Colonic mucosa (tissue), 4 donors: Measurements from ENCODE around the gene TMEM150B. TPM values are rescaled to one million over a fixed set of nuclear protein-coding genes. Genes with fewer than 3 reads are reported as not detected.

Experiments
- DNase-seq: peaks from one replicate; pipeline ENCODE4 v3.0.0-alpha.2; 2020
- H3K27ac ChIP-seq: fragments of 200-600 bp; one replicate; pipeline ENCODE4 v1.8.0; 2021
- H3K27me3 ChIP-seq: fragments of 200-600 bp; one replicate; pipeline ENCODE4 v1.8.0; 2021
- H3K36me3 ChIP-seq: fragments of 200-600 bp; one replicate; pipeline ENCODE4 v1.8.0; 2021
- H3K4me1 ChIP-seq: fragments of 200-600 bp; one replicate; pipeline ENCODE4 v1.8.0; 2021; ENCODE audit warnings: mild to moderate bottlenecking
- H3K4me3 ChIP-seq: fragments of 200-600 bp; one replicate; pipeline ENCODE4 v1.8.0; 2021
- H3K9ac ChIP-seq, 2 donors: one replicate each; pipeline ENCODE4 v1.7.0; 2013; ENCODE audit warnings: control low read depth in 2 of 2, low read depth in 2 of 2, low read length in 2 of 2
- H3K9me3 ChIP-seq: fragments of 200-600 bp; one replicate; pipeline ENCODE4 v1.8.0; 2021
- intact Hi-C: fragments of 100-400 bp; cut with DNase I; formaldehyde crosslinking; loops from one replicate; pipeline ENCODE4 v1.14.1; 2022
- total RNA-seq, 2 donors: library from RNA; stranded (reverse); fragmentation: NEBNext Ultra II Directional in 1 of 2; extraction: Animal tissue kit (Norgen Biotek cat#: 25700) in 1 of 2; gene quantifications; one replicate each; pipeline ENCODE4 v1.2.1, GENCODE V29; 2021
- TF ChIP-seq, protein P1 (sequence below): fragments of 200-600 bp; IDR thresholded peaks from one replicate; pipeline ENCODE4 v1.8.0; 2022; ENCODE audit warnings: antibody characterized with exemption, mild to moderate bottlenecking
- donor health status: healthy.
- donor health status: DM: no; HTN: no; CAD: no.
- donor health status: DM: no; HTN: no; CAD: no.

The TMEM150B gene
- total RNA-seq, 2 donors from 2014 or later, result 9.7 to 47.2 TPM

DNA sequence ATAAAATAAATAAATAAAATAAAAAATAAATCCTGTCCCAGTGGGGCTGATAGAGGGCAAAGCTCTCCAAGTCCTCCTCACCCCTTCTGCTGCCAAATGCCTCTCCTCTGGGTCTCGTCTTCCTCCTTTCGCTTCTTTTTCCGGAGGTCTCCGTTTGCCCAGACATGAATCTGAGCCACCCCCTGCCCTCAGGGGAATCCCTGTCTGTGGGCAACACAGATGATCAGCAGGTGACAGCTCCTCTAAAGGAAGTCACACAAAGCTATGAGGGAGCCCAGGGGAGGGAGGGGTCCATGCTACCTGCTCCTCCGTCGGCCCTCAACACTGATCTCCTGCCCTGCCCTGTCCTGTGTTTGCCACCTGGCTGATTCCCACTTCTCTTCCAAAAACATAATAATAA lies 479 bp downstream of the TMEM150B start:
- Histone ChIP-seq H3K27me3 (no peaks in the 10 kb centered on the region), H3K4me3 (no peak overlapping the region), H3K27ac (no peak overlapping the region), H3K36me3 (no peaks in the 10 kb centered on the region), H3K9me3 (no peaks in the 10 kb centered on the region), H3K9ac (no peak overlapping the region), H3K4me1 (no peaks in the 10 kb centered on the region)
- no peak for DNase-seq
- TF ChIP-seq, protein P1, sequence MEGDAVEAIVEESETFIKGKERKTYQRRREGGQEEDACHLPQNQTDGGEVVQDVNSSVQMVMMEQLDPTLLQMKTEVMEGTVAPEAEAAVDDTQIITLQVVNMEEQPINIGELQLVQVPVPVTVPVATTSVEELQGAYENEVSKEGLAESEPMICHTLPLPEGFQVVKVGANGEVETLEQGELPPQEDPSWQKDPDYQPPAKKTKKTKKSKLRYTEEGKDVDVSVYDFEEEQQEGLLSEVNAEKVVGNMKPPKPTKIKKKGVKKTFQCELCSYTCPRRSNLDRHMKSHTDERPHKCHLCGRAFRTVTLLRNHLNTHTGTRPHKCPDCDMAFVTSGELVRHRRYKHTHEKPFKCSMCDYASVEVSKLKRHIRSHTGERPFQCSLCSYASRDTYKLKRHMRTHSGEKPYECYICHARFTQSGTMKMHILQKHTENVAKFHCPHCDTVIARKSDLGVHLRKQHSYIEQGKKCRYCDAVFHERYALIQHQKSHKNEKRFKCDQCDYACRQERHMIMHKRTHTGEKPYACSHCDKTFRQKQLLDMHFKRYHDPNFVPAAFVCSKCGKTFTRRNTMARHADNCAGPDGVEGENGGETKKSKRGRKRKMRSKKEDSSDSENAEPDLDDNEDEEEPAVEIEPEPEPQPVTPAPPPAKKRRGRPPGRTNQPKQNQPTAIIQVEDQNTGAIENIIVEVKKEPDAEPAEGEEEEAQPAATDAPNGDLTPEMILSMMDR, result no peak
- intact Hi-C loops, result no loop called here

DNA sequence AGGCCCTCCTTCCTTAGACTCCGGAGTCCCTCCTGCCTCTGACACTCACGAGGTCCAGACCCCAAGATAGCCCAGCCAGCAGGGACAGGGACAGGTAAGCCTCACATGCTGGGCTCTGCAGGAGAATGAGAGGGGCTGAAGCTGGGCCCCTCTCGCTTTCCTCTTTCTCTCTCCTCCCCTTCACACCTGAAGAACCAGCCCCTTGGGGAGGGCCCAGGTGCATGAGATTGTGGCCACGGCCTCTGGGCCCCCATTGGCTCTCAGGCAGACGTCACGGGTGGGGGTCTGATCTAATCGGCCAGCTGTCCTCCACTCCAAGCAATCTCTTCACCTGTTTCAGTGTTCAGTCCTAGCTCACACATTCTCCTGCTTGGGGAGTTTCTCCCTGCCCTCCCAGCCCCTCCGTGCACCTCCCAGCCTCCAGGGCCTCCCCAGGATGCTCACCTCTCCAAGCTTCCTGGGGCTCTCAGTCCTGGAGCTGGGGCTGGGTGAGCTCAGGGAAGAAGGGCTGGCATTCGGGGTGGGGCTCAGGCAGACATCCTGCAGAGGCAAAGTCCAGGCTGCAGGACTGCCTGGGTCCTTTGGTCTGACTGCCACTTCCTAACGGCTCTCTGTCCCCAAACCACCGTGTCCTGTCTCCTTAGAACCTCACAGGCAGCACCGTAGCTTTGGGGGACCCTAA lies 2.8 kb downstream of the TMEM150B start:
- no peaks in the 10 kb centered on the region for H3K4me1 ChIP-seq

DNA sequence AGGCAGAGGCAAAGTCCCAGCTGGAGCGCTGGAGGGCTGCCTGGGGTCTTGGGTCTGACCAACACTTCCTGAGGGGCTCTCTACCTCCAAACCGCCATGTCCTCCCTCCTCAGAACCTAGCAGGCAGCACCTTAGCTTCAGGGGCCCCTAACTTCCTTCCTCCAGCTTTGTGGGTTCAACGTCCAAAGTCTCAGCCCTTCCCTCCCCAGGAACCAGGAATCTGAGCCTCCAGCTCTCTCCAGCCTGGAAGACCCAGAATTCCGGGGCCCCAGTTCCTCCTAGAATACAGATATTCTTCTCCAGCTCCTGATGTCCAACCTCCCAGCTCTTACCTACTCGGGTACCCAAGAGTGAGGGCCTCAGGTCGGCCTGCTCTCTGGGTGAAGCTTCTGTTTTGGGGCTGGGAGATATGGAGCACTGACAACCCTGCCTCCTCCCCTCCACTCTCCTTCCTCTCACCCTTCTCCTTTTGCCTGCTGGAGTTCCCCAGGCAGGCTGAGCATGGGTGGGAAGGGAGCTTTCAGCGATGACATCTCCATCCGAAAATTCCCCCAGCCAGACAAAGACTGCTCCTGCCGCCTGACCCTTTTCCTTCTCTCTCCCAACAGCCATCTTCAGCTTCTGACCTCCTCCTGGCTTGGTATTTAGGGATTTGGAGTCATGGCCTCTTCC lies 3.5 kb downstream of the TMEM150B start:
- no peaks in the 10 kb centered on the region for H3K4me1 ChIP-seq
- DNase-seq, result peak; percentile 41
- H3K9ac ChIP-seq, result peak overlapping the region; percentile 39 to 50
- no peaks in the 10 kb centered on the region for H3K9me3 ChIP-seq
- peak overlapping the region; percentile 52 for H3K27ac ChIP-seq
- intact Hi-C loops, result no loop called here
- TF ChIP-seq, protein P1, result no peak
- peak overlapping the region; percentile 10 for H3K4me3 ChIP-seq
- H3K27me3 ChIP-seq, result no peaks in the 10 kb centered on the region
- H3K36me3 ChIP-seq, result no peaks in the 10 kb centered on the region

More for the DNA sequence above, 2.8 kb downstream of the TMEM150B start:
- peak overlapping the region; percentile 10 for H3K4me3 ChIP-seq
- peak overlapping the region; percentile 52 for H3K27ac ChIP-seq
- intact Hi-C loops, result no loop called here
- H3K36me3 ChIP-seq, result no peaks in the 10 kb centered on the region
- H3K27me3 ChIP-seq, result no peaks in the 10 kb centered on the region
- TF ChIP-seq, protein P1, result no peak
- DNase-seq, result peak; percentile 68
- H3K9ac ChIP-seq, result peak overlapping the region; percentile 39 to 50
- no peaks in the 10 kb centered on the region for H3K9me3 ChIP-seq

DNA sequence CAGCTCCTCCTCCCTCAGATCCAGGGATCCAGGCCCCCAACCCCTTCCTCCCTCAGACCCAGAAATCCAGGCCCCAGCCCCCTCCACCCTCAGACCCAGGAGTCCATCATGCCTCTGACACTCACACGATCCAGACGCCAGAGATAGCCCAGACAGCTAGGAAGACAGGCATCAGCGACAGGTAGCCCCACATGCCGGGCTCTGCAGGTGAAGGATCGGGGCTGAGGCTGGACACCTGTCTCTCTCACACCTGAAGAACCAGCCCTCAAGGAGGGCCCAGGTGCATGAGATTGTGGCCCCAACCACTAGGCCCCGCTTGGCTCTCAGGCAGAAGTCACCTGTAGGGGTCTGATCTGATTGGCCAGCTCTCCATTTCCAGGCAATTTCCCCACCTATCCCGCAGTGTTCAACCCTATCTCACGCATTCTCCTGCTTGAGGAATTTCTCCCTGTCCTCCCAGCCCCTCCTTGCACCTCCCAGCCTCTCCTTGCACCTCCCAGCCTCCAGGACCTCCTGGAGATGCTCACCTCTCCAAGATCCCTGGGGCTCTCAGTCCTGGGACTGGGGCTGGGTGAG lies 4.2 kb downstream of the TMEM150B start:
- Histone ChIP-seq H3K36me3 (no peaks in the 10 kb centered on the region), H3K9ac (peak overlapping the region in 1 of 2 donors; percentile 50), H3K4me3 (no peak overlapping the region), H3K27me3 (no peaks in the 10 kb centered on the region), H3K9me3 (no peaks in the 10 kb centered on the region), H3K4me1 (no peaks in the 10 kb centered on the region), H3K27ac (no peak overlapping the region)
- intact Hi-C loops, result no loop called here
- DNase-seq, result no peak
- TF ChIP-seq, protein P1, result no peak

DNA sequence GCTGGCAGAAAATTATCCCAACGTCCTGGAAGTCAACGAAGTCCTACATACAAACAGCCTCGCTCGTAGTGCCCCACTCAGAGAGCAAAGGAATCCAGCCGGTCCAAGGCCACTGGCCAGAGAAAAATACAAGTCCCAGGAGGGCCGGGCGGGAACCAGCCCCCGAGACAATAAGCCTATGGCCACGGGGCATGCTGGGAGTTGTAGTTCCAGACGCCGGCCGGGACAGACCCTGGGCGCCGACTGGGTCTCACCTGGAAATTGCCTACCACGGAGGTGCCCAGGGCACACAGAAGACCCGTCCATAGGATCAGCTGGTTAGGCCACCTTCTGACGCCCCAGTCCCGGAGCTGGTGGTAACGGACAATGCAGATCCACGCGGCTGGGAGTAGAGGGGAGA lies 5.4 kb downstream of the TMEM150B start:
- intact Hi-C loops, result no loop called here
- TF ChIP-seq, protein P1, result no peak
- Histone ChIP-seq H3K4me1 (no peaks in the 10 kb centered on the region), H3K36me3 (no peaks in the 10 kb centered on the region), H3K9me3 (no peaks in the 10 kb centered on the region), H3K27me3 (no peaks in the 10 kb centered on the region), H3K9ac (no peak overlapping the region), H3K27ac (no peak overlapping the region), H3K4me3 (no peak overlapping the region)
- no peak for DNase-seq
